HK-2 (cell line): ENCODE results near the gene MRNIP.

Source experiments
- DNase-seq: peaks from one replicate; pipeline ENCODE4 v3.0.0-alpha.2; 2018; ENCODE audit not compliant: unreplicated experiment

MRNIP gene

GRCh38 chr5:179821298-179822058 is 37.1 kb downstream of the MRNIP start:
- DNase-seq = peak; percentile 84

DNA sequence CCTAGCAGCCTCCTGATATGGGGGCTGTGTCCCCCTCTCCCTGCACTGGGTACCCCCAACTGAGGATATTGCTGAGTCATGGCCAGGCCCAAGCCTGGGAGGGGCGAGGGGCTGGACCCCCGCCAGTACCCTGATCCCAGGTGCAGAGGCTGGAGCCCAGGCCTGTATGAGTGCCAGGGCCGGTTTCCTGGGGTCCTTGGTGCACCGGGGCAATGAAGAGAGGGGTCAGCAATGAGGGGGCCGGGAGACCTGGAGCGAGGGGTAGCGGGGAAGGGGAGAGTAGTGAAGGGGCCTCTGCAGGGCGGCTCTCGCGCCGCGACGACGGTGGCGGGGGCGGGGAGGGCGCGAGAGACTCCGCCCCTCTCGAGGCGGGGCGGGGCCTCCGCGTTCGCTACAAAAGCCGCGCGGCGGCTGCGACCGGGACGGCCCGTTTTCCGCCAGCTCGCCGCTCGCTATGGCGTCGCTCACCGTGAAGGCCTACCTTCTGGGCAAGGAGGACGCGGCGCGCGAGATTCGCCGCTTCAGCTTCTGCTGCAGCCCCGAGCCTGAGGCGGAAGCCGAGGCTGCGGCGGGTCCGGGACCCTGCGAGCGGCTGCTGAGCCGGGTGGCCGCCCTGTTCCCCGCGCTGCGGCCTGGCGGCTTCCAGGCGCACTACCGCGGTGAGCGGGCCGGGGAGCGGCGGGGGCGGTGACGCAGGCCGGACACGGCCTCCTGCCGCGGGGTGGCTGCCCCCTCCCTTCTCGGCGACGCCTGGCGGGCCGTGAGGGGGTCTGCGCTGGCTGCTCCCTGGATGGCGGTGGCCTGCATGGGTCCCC is 37.9 kb downstream of the MRNIP start, which contains the start of gene SQSTM1:
SQSTM1 (plus strand) TSS at position 423 of the 815 bp plus-strand sequence; CDS start at position 455, 32 bp downstream.
- DNase-seq = peak; percentile 72

GRCh38 chr5:179820127-179820482 is 38.5 kb downstream of the MRNIP start:
- no peak for DNase-seq

DNA sequence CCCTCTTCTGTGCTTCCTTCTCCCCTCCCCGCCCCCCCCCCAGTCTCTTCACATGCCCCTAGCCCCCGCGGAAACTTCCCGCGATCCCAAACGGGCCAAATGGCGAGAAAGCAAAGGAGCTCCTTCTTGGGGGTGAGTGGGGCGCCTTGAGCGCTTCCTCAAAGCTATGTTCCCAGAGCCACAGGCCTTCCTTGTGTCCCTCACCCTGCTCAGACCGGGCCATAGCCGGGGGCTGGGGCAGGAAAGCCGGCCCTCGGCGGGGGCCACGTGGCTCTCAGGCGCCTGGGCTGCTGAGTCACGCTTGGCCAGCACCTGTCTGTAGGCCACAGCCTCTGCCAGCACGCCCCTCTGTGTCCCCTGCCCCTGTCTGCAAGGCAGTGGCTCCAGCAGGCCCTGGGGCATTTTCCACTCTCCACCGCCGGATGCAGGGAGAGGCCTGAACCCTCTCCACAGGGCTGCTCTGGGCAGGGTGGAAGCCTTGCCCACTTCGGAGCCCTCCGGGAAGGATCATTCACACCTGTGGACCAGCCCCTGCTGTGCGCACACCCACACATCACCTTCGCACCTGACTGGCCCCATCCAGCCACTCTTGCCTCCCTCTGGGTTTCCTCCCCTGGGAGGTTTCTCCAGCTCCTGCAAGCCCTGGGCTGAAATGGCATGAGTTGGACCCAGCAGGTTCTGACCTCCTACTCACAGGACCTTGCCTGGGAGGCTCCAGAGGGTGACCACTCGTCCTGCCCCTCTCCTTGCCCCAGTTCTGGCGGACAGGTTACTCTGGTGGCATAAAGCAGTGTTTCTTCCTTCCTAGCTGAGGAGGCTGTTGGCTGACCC is 39.1 kb downstream of the MRNIP start:
- peak; percentile 83 for DNase-seq

DNA sequence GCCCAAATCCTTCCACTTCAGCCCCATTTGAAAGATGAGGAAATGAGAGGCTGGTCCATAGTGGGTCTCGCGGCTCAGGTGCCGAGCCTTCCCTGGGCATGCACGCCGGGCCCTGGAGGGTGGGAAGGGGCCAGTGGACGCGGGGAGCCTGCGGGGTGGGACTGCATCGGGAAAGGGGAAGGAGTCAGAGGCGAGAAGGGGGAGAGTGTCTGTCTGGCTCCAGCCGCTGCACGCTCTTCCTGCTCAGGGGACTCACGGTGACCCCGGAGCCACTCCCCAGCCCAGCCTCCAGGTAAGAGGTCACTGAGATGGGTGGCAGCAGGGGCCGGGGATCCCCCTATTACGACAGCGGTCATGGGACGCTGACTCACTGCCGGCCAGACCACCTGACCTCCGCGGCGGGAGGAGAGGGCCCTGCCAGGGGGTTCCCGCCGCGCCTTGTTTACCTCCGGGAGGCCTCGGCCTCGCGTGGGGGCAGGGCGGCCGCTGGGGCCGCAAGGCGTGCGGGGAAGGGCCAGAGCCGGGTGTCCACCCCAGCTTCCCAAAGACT is 39.8 kb downstream of the MRNIP start:
- peak; percentile 91 for DNase-seq

DNA sequence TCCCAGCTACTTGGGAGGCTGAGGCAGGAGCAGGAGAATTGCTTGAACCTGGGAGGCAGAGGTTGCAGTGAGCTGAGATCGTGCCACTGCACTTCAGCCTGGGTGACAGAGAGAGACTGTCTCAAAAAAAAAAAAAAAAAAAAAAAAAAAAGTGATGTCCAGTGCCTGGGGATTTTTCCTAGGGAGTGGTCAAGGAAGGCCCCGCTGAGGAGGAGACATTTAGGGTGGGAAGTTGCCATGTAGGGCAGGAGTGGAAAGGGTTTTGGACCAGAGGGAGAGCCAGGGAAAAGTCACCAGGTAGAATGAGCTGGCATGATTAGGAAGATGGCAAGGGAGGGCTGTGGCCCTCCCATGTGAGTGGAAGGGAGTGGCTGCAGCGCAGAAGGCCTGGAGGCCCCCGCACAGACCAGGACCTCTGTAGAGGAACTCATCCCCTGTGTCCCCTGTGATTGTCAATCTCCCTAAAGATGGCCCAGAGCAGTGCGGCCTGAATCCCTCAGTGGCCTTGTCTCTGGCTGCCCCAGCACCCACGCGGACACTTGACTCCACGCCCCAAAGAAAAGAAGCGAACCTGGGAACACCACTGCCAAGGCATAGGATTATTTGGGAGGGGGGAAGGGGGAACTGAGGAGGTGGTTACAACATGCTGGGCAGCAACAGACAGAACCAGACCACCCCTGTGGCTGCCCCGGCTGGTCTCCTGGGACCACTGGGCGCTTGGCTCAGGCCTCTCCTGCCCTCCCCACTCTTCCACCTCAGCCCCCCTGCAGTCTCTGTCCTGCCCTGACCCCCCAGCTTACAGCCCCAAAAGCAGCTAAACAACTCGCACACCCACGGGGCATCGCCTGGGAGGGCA is 40.5 kb downstream of the MRNIP start:
- no peak for DNase-seq

- no peak for DNase-seq
Measured at GRCh38 chr5:179817470-179817840, 41.2 kb downstream of the MRNIP start.

GRCh38 chr5:179816796-179817469 is 41.7 kb downstream of the MRNIP start:
- no peak for DNase-seq

GRCh38 chr5:179816401-179816795 is 42.2 kb downstream of the MRNIP start:
- DNase-seq = no peak

DNA sequence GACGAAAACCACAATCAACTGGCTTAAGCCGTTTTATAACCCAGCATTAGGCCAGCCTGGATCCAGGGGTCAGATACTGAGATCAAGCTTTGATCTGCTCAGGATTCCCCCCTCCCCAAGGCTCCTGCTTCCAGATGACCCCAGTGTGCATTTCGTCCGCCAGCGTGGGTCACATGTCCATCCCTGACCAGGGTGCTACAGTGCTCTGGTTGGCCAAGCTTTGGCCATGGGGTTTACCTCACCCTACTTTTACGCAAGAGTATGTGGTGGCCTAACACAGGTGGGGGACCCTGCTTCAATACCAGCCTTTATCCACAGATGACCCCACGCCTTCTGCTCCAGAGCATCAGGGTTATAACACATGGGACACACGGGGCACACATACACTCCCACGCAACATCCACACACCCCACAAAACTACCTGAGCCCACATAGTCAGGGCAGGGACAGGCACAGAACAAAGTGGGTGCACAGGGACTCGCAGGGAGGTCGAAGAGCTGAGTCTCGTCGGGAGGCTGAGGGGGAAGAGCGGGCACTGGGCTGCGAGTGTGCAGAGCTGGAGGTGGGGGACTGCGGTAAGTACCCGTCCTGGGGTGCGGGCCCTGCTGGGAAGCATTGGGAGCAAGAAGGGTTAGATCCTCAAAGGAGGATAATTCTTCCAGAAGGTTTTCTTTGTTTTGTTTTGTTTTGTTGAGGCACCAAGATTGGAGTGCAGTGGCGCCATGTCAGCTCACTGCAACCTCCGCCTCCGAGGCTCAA is 42.9 kb downstream of the MRNIP start:
- no peak for DNase-seq

GRCh38 chr5:179814090-179814489 is 44.5 kb downstream of the MRNIP start:
- DNase-seq = no peak

- no peak for DNase-seq
Measured at GRCh38 chr5:179812997-179813607, 45.5 kb downstream of the MRNIP start.

GRCh38 chr5:179812135-179812825 is 46.3 kb downstream of the MRNIP start:
- no peak for DNase-seq

GRCh38 chr5:179806250-179807048 is 52.2 kb downstream of the MRNIP start, which contains the start of gene MGAT4B:
TSS of gene MGAT4B (minus strand) at chr5:179806866. CDS start at chr5:179806583, 283 bp downstream.
- DNase-seq = peak; percentile 44

DNA sequence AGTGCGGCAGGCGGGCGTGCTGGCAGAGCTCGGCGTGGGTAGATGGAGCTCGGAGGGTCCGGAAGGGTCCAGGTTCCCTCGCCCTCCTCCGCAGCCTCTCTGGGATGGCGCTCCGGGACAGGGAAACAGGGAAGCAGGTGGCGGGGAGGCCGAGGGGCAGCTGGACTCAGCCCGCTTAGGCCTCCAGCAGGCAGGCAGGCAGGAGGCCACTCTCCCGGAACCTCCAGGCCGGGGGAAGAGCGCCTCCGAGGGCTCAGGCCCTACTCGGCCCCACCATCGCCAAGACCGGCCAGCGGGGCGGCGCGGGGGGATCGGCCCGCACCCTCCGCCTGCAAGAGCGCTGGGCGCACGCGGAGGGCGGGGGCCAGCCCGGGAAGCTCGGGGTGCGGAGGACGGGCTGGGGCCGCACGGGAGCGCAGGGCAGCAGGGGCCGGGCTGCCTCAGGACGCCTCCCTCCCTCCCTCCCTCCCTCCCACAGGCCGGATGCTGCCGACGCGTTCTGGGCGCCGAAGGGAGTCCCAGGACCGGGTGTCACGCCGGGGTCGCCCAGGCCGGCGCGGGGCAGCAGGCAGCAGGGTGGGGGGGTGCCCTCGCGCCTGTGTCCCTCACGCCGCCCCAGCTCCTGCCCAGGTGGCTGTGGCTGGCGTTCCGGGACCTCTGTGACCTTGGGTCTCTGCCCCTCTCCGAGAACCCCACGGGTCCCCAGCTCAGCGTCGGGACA is 52.9 kb downstream of the MRNIP start:
- DNase-seq = peak; percentile 43

DNA sequence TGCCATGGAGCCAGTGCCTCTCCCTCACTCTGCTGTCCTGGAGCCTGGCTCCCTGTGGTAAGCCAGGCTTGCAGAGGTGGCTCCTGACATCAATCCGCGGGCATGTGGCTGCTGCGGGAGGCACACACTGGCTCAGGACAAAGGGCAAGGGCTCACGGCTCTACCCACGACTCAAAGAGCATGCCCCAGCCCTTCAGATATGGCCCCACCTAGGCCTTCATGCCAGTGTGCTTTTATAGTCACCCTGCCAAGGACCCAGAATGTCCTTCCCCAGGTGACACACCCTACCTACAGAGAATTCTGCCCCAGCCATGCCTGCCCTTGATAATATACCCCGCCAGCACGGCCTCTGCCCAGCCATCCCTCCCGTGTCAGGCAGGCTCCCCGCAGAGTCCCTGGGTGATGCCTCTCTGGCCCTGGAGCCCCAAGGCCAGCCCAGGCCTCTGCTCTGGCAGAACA is 53.5 kb downstream of the MRNIP start:
- no peak for DNase-seq

DNA sequence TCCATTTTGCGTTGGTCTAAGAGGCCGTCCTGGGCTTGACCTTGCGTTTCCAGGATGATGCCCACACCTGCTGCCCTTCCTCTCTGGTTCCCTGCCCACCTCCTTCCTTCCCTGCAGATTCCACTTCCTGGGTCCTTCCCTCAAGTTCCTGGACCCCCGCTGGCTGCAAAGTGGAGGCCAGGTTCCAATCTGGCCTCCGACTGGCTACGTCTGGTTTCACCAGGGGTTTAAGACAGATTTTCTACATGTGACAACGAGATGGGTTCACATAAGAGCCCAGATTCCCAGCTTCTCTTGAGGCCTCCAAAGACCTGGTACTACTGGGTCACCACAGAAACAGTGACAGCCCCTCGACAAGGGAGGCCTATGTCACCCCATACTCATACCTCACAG is 54.1 kb downstream of the MRNIP start:
- DNase-seq = no peak
